T-helper 2 cell treated with Interferon-gamma antibody and Interleukin-4, amounts not matched to agents 100 ng/mL and 5 ng/mL, for 36 hours (primary cell): ENCODE data around the gene CHST12. TPM values are rescaled to one million over a fixed set of nuclear protein-coding genes. Genes with fewer than 3 reads are reported as not detected.
"Not testable (repeated sequence)": the region's sequence is repeated elsewhere in the genome, so short reads cannot be mapped to it uniquely, and the experiment has no call there.

Experiments
- intact Hi-C: fragments of 100-400 bp; cut with micrococcal nuclease; formaldehyde crosslinking; loops from one replicate; pipeline ENCODE4 v1.15.1; 2023
- total RNA-seq: library from RNA; stranded (reverse); gene quantifications from 2 replicates; pipeline ENCODE4 v1.2.3, GENCODE V29; 2022

Gene CHST12
- total RNA-seq, 1 donor from 2014 or later, result 55.6 TPM

- intact Hi-C loops, result not testable (repeated sequence)
Measured at GRCh38 chr7:2377492-2377891, 25.9 kb upstream of the CHST12 start.

GRCh38 chr7:2378125-2378524 lies 25.3 kb upstream of the CHST12 start:
- intact Hi-C loops, result not testable (repeated sequence)

GRCh38 chr7:2379161-2379560 lies 24.2 kb upstream of the CHST12 start:
- intact Hi-C loops, result no loop called here

GRCh38 chr7:2379821-2380450 lies 23.5 kb upstream of the CHST12 start:
- intact Hi-C loops, result no loop called here

- intact Hi-C loops, result no loop called here
Measured at GRCh38 chr7:2380461-2380860, 22.9 kb upstream of the CHST12 start.

GRCh38 chr7:2381227-2381626 lies 22.2 kb upstream of the CHST12 start:
- intact Hi-C loops, result no loop called here

GRCh38 chr7:2381881-2382509 lies 21.4 kb upstream of the CHST12 start:
- intact Hi-C loops, result no loop called here

- intact Hi-C loops, result no loop called here
Measured at GRCh38 chr7:2383543-2384274, 19.7 kb upstream of the CHST12 start.

GRCh38 chr7:2384354-2385243 lies 18.8 kb upstream of the CHST12 start:
- intact Hi-C loops, result no loop called here

GRCh38 chr7:2386122-2386521 lies 17.3 kb upstream of the CHST12 start:
- intact Hi-C loops, result not testable (repeated sequence)

GRCh38 chr7:2386964-2387669 lies 16.3 kb upstream of the CHST12 start:
- intact Hi-C loops, result no loop called here

- intact Hi-C loops, result no loop called here
Measured at GRCh38 chr7:2387897-2388636, 15.3 kb upstream of the CHST12 start.

GRCh38 chr7:2388637-2388954 lies 14.8 kb upstream of the CHST12 start:
- intact Hi-C loops, result no loop called here

GRCh38 chr7:2390020-2390816 lies 13.2 kb upstream of the CHST12 start:
- intact Hi-C loops, result not testable (repeated sequence)

- intact Hi-C loops, result no loop called here
Measured at GRCh38 chr7:2393706-2394105, 9.7 kb upstream of the CHST12 start.

GRCh38 chr7:2394566-2395082 lies 8.8 kb upstream of the CHST12 start:
- intact Hi-C loops, result no loop called here

- intact Hi-C loops, result no loop called here
Measured at GRCh38 chr7:2398506-2398905, 4.9 kb upstream of the CHST12 start.

- intact Hi-C loops, result loop anchor here (10.0 kb wide), 1 partner anchor 125 kb away; no protein-coding TSS in a partner anchor
Measured at GRCh38 chr7:2399848-2400587, 3.4 kb upstream of the CHST12 start.

- intact Hi-C loops, result loop anchor here (1.0 to 10.0 kb wide), 4 partner anchors 48 to 153 kb away; partner anchors contain the start of genes BRAT1, EIF3B and SNX8
Measured at GRCh38 chr7:2402687-2403013, 761 bp upstream of the CHST12 start.
